ENCODE measurements around the gene GPNMB.

The GPNMB gene

DNA sequence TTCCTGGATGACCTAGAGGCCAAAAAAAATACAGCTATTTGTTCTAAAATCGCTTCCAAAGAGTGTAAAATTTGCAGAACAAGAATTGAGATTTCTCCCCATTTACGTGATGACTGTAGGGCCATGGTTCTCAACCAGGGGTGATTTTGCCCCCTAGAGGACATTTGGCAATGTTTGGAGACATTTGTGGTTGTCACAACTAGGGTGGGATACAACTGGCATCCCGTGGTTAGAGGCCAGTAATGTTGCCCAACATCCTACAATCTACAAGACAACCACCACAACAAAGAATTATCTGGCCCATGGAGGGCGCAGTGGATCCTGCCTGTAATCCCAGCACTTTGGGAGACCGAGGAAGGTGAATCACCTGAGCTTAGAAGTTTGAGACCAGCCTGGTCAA lies 29.8 kb downstream of the GPNMB start:
- DNase-seq, result no peak

DNA sequence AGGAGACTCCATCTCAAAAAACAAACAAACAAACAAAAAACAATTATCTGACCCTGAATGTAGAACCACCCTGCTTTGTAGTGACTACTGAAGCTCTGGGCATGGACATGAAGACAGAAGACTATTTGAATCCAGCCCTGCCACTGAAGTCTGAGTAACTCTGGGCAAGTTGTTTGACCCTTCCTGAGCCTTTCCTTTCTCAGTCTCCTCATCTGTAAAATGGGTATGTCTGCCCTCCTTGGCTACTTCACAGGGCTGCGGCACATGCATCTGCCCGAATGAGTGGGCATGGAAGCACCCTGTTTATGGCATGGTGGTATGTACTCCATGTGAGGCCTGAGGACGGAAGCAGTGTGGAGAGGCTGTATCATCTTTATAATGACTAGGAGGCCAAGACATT lies 30.4 kb downstream of the GPNMB start:
- DNase-seq, result no peak

- peak; percentile 78 for DNase-seq
Measured at GRCh38 chr7:23277359-23277989, 30.9 kb downstream of the GPNMB start.

GRCh38 chr7:23279819-23280525 lies 33.4 kb downstream of the GPNMB start:
- no peak for DNase-seq

DNA sequence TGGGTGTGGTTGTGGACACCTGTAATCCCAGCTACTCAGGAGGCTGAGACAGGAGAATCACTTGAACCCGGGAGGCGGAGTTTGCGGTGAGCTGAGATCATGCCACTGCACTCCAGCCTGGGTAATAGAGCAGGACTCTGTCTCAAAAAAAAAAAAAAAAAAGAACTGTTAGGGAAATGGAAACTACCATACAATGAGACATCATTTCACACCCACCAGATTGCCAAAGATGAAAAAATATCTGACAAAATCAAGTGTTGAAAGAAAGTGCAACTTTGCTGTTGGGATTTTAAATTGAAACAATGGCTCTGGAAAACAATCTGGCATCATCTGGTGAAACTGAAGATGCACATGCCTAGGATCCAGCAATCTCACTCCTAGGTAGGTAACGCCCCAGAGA lies 36.5 kb downstream of the GPNMB start:
- DNase-seq, result no peak

GRCh38 chr7:23284871-23285270 lies 38.3 kb downstream of the GPNMB start:
- no peak for DNase-seq

- DNase-seq, result no peak
Measured at GRCh38 chr7:23285657-23286646, 39.4 kb downstream of the GPNMB start.

DNA sequence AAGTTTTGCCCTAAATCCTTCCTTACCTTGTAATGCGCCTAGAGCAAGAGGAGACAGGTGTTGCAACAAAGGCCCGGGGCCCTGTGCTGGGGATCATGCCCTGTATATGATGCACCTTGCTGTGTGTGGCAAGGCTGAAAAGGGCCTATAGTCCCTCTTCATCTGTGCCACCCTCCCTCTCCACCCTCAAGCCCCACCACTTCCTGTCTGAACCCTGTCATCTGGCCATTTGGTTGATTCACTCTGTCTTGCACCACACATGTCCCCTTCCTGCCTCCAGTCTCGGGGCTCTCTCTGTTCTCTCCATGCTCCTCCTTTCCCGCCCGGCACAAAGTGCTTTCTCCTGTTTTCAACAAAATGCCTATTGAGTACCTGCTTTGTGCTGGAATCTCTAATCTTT lies 41.0 kb downstream of the GPNMB start:
- peak; percentile 35 for DNase-seq

GRCh38 chr7:23290993-23291392 lies 44.4 kb downstream of the GPNMB start:
- no peak for DNase-seq

DNA sequence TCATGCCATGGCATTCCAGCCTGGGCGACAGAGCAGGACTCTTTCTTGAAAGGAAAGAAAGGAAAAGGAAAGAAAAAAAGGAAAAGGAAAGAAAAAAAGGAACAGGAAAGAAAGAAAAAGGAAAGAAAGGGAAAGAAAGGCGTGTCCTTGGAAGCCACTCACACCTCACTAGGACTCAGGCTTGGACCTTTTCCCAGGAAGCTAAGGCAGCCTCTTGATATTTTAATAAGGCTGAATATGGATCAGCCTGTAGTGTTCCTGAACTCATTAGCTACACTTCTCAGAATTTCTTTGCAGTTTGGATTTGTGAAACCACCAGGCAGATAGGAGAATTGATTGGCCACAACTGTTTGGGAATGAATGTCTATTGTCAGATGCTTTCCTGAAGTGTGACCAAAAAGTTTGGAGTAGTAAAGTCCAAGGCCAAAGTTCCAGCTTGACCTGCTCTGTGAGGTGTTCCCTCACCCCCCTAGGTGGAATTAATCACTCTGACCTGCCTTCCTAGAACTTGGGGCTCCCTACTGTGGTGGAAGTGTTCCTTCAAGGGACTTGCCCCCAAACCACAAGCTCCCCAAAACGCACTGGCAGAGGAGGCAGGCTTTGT lies 45.5 kb downstream of the GPNMB start:
- DNase-seq, result no peak

DNA sequence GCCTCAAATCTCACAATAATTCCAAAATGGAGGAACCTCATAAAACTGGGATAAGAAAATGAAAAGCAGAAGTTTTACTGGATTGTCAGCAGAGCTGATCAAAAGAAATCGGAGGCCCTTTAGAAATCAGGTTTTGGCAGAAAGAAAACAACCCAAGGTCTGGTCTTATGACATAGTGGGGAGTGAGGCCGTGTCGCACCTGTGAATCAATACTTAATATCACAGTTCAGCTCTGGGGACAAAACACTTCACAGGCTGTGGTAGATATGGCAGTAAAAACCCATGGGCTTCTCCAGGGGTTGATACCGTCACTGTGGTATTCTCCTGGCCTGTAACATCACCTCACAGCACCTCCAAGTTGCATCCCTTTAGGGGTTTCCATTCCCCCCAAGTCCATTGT lies 46.0 kb downstream of the GPNMB start:
- DNase-seq, result no peak

DNA sequence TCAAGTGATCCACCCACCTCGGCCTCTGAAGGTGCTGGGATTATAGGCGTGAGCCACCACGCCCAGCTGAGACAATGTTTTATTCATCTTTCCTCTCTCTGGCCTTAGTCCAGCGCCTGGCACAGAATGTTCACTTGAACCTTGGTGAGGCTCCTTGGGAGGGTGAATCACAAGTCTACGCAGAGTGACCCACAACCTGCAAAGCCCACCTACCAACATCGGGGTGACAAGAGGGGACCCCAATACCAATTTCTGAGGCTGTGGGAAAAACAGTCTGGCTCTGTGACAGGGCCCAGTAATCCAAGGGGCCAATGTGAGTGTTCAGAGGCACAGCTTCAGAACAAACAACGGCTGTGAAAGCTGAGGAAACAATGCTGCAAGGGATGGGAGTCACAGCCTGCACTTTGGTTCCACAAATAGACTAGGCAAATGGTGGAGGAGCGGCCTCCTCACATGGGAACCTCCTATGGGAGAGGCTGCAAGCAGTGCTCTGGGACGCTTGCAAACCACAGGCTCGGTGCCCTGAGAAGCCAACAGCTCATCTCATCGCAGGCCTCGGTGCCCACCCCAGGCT lies 47.0 kb downstream of the GPNMB start:
- DNase-seq, result no peak

DNA sequence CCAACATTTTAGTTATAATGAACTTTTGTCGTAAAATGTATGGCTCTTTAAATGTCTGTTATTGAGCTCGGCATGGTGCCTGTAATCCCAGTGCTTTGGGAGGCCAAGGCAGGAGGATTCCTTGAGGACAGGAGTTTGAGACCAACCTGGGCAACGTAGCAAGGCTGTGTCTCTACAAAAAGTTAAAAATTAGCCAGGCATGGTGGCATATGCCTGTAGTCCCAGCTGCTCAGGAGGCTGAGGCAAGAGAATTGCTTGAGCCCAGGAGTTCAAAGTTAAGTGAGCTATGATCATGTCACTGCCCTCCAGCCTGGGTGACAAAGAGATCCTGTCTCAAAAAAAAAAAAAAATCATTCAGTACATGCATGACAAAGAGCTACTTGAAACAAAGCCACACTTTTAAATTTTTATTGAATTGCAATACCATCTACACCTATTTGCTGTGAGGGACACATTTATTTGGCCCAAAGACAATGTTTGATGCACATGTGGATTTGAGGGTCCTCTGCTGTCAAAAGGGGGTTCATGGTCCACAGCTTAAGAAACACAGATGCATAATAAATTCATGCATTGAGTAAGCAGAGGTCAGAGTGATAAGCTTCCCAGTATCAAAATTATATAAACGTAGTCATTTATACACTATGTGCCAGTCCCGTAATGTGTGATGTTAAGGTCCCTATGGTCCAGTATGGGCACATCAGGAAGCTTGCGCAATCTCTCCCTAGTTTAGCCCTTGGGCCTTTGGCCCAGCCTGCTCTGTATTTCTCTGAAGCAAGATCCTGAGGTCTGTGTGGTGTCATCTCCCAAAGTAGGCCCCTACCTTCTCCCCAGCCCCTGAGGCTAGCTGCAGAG lies 48.2 kb downstream of the GPNMB start:
- DNase-seq, result no peak

DNA sequence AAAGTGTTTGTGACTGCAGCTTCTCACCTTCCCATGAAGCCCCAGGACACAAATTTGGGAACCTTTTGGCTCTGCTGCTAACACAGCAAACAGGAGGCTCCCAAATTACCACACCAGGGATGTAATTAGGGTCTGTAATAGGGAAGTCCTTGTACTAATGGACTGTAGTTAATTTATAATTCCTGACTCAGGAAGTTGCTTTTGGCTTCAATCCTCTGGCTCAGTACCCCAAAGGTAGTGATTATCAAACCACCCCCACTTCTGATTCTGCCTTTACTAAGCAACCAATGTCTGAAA lies 48.8 kb downstream of the GPNMB start:
- no peak for DNase-seq

DNA sequence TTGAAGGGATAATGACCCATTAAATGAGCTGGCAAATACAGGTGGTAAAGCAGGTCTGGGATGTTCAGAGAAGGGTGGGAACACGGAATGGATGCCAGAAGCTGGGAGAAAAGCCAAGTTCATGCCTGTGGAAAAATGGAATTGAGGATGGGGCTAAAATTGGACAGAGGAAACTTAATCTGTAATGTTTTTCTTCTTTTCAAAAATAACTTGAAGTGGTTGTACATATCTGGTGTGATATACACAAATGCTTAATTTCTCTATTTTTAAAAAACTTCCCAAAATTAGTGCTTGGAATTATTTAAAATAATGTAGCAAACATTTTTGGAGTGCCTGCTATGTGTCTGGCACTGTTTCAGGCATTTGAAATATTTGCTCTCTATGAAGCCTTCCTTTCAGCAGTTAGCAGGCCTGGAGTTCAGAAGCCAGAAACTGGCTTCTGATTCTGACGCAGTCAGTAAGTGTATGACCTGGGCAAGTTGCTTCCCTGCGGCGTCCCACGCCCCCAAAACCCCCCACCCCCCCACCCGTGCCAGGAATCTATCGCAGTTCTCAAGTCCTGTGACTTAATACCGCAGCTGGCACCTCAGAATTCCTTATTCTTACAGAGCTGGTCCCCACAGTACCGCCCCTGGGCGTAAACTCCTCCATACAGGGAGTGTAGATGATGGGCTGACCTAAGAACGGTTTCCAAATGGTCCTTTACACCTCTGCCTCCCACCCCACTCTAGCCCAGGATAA lies 51.7 kb downstream of the GPNMB start:
- DNase-seq, result no peak

GRCh38 chr7:23298885-23299769 lies 52.6 kb downstream of the GPNMB start, which contains the start of gene MALSU1:
Gene MALSU1, plus strand, starts transcription at chr7:23299339. Its CDS starts 14 bp downstream, at chr7:23299353.
- DNase-seq, result peak; percentile 97

DNA sequence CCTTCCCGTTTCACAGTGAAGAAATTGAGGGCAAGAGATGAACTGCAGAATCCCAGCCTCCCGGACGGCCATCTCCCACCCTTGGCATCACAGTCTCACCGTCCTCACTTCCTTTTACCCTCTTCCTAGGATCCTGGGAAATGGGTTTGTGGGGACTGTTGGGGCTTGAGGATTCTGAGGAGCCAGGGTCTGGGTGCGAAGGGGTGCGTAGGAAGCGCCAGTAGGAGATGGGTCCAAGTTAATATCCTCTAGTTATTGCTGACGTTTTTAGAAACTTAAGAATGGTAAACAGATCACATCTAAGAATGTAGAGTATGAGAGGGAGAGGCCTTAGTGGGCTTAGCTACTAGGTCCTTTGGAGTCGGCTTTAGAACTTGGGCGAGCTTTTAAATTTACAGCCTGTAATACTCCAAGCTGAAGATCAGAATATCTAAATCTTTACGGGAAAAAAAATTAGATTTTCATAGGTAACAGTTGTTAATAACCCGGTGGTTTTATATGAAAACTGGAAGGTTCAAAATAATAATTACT lies 53.3 kb downstream of the GPNMB start:
- no peak for DNase-seq

DNA sequence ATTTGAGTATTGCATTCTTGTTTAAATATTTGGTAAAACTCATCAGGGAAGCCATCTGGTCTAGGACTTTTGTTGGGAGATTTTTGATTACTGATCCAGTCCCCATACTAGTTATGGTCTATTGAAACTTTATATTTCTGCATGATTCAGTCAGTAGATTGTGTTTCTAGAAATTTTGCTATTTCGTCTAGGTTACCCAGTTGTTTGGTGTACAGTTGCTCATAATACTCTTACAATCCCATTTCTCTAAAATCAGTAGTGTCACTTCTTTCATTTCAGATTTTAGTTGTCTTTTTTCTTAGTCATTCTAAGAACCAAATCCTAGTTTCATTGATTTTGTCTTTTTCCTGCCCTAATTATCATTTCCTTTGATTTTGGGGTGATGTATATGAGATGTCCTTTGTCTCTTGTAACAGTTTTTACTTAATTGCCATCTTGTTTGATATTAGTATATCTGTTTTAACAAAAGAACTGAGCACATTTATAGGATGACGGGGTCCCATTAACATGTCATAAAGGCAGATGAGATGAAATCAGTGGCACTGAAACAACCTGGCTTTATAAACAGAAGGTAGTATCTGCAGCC lies 60.5 kb downstream of the GPNMB start:
- DNase-seq, result peak; percentile 43

DNA sequence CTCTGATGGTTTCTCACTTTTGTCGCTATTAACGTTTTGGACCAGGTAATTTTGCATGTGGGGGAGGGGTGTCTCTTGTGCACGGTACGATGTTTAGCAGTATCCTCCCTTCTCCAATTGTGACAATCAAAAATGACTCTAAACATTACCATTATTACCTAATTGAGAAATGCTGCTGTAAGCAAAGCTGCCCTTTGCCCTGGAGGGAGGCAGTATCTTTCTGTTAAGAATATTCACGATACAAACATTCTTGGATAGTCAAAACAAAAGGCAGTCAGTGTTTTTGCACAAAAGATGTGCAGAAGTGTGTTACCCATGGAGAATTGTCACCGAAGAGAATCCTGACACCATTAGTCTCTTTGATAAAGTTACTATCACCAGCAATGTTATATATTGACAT lies 62.2 kb downstream of the GPNMB start:
- no peak for DNase-seq
